Measurements from ENCODE around the gene ANGPTL2. TPM values are rescaled to one million over a fixed set of nuclear protein-coding genes. Genes with fewer than 3 reads are reported as not detected.

Gene ANGPTL2
- total RNA-seq, 1 donor from 2014 or later: 5.7 TPM

DNA sequence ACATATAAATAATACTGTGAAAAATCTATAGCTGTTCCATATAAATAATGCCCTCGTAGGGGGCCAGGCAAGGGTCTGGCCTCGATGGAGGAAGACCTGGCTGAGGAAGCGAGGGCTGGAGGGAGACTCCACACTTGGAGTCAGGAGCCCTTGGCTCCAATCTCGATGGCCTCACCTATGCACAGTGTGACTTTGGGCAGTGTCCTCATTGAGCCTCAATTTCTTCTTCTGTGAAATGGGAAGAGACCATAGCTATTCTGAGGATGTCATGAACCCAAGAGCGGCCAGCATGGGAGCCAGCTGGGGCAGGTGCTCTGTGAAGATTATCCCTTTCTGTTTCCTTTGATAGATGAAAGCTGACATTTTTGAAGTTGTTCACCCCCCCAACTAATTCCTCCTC, 24.8 kb downstream of the ANGPTL2 start:
- DNase-seq (ENCODE audit: low spot score): no peak
- Mint-ChIP-seq H3K9me3 (ENCODE audit: unreplicated experiment) (no peaks in the 10 kb centered on the region), H3K4me3 (ENCODE audit: unreplicated experiment) (no peak overlapping the region), H3K4me1 (ENCODE audit: unreplicated experiment) (peaks cover 7% of the 10 kb centered on the region), H3K27me3 (ENCODE audit: unreplicated experiment) (no peaks in the 10 kb centered on the region), H3K27ac (ENCODE audit: unreplicated experiment) (no peak overlapping the region), H3K36me3 (ENCODE audit: low read depth, unreplicated experiment) (no peaks in the 10 kb centered on the region)
- TF ChIP-seq, protein P1, sequence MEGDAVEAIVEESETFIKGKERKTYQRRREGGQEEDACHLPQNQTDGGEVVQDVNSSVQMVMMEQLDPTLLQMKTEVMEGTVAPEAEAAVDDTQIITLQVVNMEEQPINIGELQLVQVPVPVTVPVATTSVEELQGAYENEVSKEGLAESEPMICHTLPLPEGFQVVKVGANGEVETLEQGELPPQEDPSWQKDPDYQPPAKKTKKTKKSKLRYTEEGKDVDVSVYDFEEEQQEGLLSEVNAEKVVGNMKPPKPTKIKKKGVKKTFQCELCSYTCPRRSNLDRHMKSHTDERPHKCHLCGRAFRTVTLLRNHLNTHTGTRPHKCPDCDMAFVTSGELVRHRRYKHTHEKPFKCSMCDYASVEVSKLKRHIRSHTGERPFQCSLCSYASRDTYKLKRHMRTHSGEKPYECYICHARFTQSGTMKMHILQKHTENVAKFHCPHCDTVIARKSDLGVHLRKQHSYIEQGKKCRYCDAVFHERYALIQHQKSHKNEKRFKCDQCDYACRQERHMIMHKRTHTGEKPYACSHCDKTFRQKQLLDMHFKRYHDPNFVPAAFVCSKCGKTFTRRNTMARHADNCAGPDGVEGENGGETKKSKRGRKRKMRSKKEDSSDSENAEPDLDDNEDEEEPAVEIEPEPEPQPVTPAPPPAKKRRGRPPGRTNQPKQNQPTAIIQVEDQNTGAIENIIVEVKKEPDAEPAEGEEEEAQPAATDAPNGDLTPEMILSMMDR (IDR thresholded peaks at IDR 0.05; ENCODE audit: unreplicated experiment): no peak

DNA sequence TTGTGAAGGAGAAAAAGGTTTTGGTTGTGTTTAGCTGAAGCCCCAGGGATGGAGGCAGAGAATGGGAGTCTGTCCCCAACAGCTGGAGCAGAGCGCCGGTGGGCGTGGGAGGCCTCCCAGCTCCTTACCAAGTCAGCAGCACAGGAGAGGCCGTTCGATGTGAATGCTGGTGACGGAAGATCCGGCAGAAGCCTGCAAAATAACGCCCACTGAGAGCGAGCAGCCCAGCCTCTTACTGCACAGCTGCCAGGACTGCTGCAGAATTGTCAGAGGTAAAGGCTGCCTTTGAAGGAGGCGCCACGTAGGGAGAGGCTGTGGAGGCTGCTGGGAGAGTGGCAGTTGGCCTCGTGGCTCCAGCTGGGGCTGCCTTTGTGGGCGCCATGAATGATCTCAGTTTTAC, 26.2 kb downstream of the ANGPTL2 start:
- TF ChIP-seq, protein P1 (IDR thresholded peaks at IDR 0.05; ENCODE audit: unreplicated experiment): no peak
- no peak overlapping the region for H3K4me3 Mint-ChIP-seq (ENCODE audit: unreplicated experiment)
- peaks cover 2% of the 10 kb centered on the region for H3K27me3 Mint-ChIP-seq (ENCODE audit: unreplicated experiment)
- no peak for DNase-seq (ENCODE audit: low spot score)
- no peaks in the 10 kb centered on the region for H3K36me3 Mint-ChIP-seq (ENCODE audit: low read depth, unreplicated experiment)
- H3K27ac Mint-ChIP-seq (ENCODE audit: unreplicated experiment): no peak overlapping the region
- no peaks in the 10 kb centered on the region for H3K9me3 Mint-ChIP-seq (ENCODE audit: unreplicated experiment)
- peaks cover 7% of the 10 kb centered on the region for H3K4me1 Mint-ChIP-seq (ENCODE audit: unreplicated experiment)

DNA sequence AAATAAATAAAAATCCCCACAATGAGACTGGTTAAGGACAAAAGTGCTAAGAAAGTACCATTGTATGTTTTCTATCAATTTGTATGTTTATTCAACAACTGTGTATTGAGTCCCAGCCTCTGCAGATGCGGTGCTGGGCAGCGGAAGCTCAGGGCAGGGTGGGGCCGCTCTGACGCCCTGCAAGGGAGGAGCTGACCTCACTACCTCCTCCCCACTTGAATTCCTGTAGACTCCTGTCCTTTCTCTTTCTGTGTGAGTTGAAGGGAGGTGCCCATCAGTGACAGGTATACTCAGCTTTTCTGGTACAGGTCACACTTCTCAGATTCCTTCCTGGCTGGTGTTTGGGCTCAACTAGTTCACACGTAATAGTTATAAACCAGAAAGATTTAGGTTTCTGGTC, 27.0 kb downstream of the ANGPTL2 start:
- no peak overlapping the region for H3K4me3 Mint-ChIP-seq (ENCODE audit: unreplicated experiment)
- H3K9me3 Mint-ChIP-seq (ENCODE audit: unreplicated experiment): no peaks in the 10 kb centered on the region
- peaks cover 7% of the 10 kb centered on the region for H3K4me1 Mint-ChIP-seq (ENCODE audit: unreplicated experiment)

DNA sequence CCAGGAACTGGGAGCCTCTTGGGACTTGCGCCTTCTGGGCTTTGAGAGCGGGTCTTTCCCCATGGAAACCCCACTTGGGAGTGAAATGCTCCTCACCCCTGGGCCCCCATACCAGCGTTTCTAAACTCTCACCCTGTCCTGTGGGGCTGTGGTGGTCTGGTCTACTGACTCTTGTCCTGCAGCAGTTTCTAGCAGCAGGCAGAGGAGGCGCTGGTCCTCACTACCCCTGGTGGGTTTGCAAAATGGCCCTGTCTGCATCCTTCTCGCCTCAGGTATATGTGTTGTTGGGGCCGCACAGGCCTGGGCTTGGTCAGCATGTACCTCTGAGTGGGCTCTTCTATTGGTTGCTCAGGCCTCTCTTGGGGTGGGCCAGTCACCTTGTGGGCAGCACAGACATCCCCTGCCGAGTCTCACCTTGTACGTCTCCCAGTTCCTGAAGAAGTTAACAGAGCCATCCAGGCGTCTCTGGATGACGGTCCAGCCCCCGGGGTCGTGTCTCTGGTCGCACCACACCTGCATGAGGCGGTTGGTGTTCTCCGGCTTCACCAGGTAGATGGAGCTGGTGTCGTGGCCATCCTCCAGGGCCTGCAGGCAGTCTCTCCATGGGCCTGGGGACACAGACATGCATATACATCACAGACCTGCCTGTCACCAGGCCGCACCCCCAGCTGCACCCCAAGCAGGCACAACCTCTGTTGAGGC, 29.0 kb downstream of the ANGPTL2 start:
- DNase-seq (ENCODE audit: low spot score): no peak
- H3K27ac Mint-ChIP-seq (ENCODE audit: unreplicated experiment): no peak overlapping the region
- no peaks in the 10 kb centered on the region for H3K36me3 Mint-ChIP-seq (ENCODE audit: low read depth, unreplicated experiment)
- H3K4me3 Mint-ChIP-seq (ENCODE audit: unreplicated experiment): no peak overlapping the region
- H3K27me3 Mint-ChIP-seq (ENCODE audit: unreplicated experiment): peaks cover 4% of the 10 kb centered on the region
- TF ChIP-seq, protein P1 (IDR thresholded peaks at IDR 0.05; ENCODE audit: unreplicated experiment): no peak
- no peaks in the 10 kb centered on the region for H3K9me3 Mint-ChIP-seq (ENCODE audit: unreplicated experiment)
- peaks cover 7% of the 10 kb centered on the region for H3K4me1 Mint-ChIP-seq (ENCODE audit: unreplicated experiment)

More for the DNA sequence above, 27.0 kb downstream of the ANGPTL2 start:
- TF ChIP-seq, protein P1 (IDR thresholded peaks at IDR 0.05; ENCODE audit: unreplicated experiment): no peak
- no peaks in the 10 kb centered on the region for H3K36me3 Mint-ChIP-seq (ENCODE audit: low read depth, unreplicated experiment)
- H3K27ac Mint-ChIP-seq (ENCODE audit: unreplicated experiment): no peak overlapping the region
- H3K27me3 Mint-ChIP-seq (ENCODE audit: unreplicated experiment): peaks cover 2% of the 10 kb centered on the region
- no peak for DNase-seq (ENCODE audit: low spot score)

DNA sequence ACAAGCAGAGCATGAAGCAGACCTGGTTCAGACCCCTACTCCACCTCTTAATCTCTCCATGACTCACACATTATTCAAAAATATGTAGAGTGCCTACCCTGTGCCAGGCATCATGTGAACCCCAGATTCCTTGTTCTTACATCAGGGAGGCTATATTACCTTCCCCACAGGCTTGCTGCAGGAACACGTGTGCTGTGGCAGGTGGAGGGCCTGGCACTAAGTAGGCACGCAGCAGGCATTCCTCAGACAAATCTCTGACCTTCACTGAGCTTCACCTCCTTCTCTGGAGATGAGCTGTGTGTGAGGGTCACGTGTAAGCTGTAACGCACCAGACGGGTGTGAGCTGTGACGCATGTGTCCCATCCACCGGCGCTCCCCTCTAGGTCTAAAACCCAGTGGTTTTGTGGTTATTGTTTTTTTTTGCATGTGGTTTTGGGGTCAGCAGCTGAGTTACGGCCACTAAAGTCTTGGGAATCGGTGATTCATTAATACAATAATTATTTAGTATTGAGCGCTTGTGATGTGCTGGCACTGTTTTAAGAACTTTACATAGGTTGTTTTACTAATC, 30.3 kb downstream of the ANGPTL2 start:
- DNase-seq (ENCODE audit: low spot score): no peak
- H3K4me1 Mint-ChIP-seq (ENCODE audit: unreplicated experiment): peaks cover 4% of the 10 kb centered on the region
- peaks cover 4% of the 10 kb centered on the region for H3K36me3 Mint-ChIP-seq (ENCODE audit: low read depth, unreplicated experiment)
- H3K27ac Mint-ChIP-seq (ENCODE audit: unreplicated experiment): no peak overlapping the region
- TF ChIP-seq, protein P1 (IDR thresholded peaks at IDR 0.05; ENCODE audit: unreplicated experiment): no peak
- H3K4me3 Mint-ChIP-seq (ENCODE audit: unreplicated experiment): no peak overlapping the region
- H3K27me3 Mint-ChIP-seq (ENCODE audit: unreplicated experiment): peaks cover 4% of the 10 kb centered on the region
- H3K9me3 Mint-ChIP-seq (ENCODE audit: unreplicated experiment): no peaks in the 10 kb centered on the region

Data from endothelial cell (in vitro differentiated cells).